SK-N-SH treated with all-trans-retinoic acid at 6 μM for 48 hours (cell line): ENCODE data around the gene TFEB.

Experiments used
- ARNTL ChIP-seq: fragments of 450-650 bp; formaldehyde crosslinking; IDR thresholded peaks from 2 replicates; pipeline ENCODE4 v1.5.0; 2020; ENCODE audit warnings: low read depth, mild to moderate bottlenecking, moderate library complexity, borderline replicate concordance
- CSDC2 ChIP-seq: fragments of 250-450 bp; sonication (Bioruptor Pico); IDR thresholded peaks from 2 replicates; pipeline ENCODE4 v1.5.0; 2020; ENCODE audit warnings: mild to moderate bottlenecking, moderate library complexity
- ISL1 ChIP-seq: fragments of 250-450 bp; sonication (Bioruptor Pico); IDR thresholded peaks from 2 replicates; pipeline ENCODE4 v2.1.2; 2022; ENCODE audit warnings: mild to moderate bottlenecking, moderate library complexity
- RARB ChIP-seq: fragments of 250-450 bp; sonication (Bioruptor Pico); IDR thresholded peaks from 2 replicates; pipeline ENCODE4 v1.8.0; 2021; ENCODE audit warnings: mild to moderate bottlenecking, moderate library complexity
- TCF4 ChIP-seq: fragments of 250-450 bp; sonication (Bioruptor Pico); IDR thresholded peaks from 2 replicates; pipeline ENCODE4 v1.8.0; 2021; ENCODE audit warnings: mild to moderate bottlenecking, moderate library complexity, borderline replicate concordance
- ZFP30 ChIP-seq: fragments of 450-650 bp; formaldehyde crosslinking; IDR thresholded peaks from 2 replicates; pipeline ENCODE4 v1.5.0; 2022; ENCODE audit warnings: mild to moderate bottlenecking, moderate library complexity
- ZNF565 ChIP-seq: fragments of 450-650 bp; formaldehyde crosslinking; conservative IDR thresholded peaks from 2 replicates; pipeline ENCODE4 v1.5.0; 2020; ENCODE audit warnings: low read depth, mild to moderate bottlenecking, moderate library complexity
- ZNF70 ChIP-seq: fragments of 450-650 bp; formaldehyde crosslinking; IDR thresholded peaks from 2 replicates; pipeline ENCODE4 v1.5.0; 2020; ENCODE audit warnings: mild to moderate bottlenecking, moderate library complexity
- TF ChIP-seq, protein P1 (sequence below): fragments of 250-450 bp; sonication (Bioruptor Pico); IDR thresholded peaks from 2 replicates; pipeline ENCODE4 v1.5.1; 2021; ENCODE audit warnings: mild to moderate bottlenecking, moderate library complexity
- TF ChIP-seq, protein P2 (sequence below): fragments of 250-450 bp; sonication (Bioruptor Pico); IDR thresholded peaks from 2 replicates; pipeline ENCODE4 v1.8.0; 2020; ENCODE audit warnings: mild to moderate bottlenecking, moderate library complexity, borderline replicate concordance
- TF ChIP-seq, protein P3 (sequence below): fragments of 250-450 bp; sonication (Bioruptor Pico); IDR thresholded peaks from 2 replicates; pipeline ENCODE4 v1.8.0; 2021; ENCODE audit warnings: low read depth, mild to moderate bottlenecking, moderate library complexity, borderline replicate concordance

DNA sequence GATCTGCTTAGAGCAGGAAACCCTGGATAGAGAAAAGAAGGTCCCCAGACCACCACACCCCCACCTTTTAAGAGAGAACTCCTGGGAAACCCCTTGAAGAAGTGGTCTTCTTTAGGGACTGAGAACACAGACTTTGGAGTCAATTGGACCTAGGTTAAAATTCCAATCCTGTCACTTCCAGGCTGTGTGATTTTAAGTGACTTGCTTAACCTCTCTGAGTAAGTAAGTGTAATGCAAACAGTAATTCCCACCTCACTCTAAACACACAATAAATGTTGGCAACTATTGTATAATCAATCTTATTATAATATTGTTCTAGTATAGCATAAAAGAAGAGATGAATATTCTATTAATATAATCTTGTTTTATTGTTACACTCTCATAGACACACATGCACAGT, 3.3 kb downstream of the TFEB start:
- TF ChIP-seq ARNTL (no peak), ZNF565 (CRISPR knock-in tag) (no peak), TCF4 (no peak), ISL1 (CRISPR knock-in tag) (no peak), RARB (no peak), ZFP30 (CRISPR knock-in tag) (no peak), ZNF70 (no peak), CSDC2 (no peak)
- TF ChIP-seq, protein P1, sequence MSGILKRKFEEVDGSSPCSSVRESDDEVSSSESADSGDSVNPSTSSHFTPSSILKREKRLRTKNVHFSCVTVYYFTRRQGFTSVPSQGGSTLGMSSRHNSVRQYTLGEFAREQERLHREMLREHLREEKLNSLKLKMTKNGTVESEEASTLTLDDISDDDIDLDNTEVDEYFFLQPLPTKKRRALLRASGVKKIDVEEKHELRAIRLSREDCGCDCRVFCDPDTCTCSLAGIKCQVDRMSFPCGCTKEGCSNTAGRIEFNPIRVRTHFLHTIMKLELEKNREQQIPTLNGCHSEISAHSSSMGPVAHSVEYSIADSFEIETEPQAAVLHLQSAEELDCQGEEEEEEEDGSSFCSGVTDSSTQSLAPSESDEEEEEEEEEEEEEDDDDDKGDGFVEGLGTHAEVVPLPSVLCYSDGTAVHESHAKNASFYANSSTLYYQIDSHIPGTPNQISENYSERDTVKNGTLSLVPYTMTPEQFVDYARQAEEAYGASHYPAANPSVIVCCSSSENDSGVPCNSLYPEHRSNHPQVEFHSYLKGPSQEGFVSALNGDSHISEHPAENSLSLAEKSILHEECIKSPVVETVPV (CRISPR knock-in tag): no peak
- TF ChIP-seq, protein P2, sequence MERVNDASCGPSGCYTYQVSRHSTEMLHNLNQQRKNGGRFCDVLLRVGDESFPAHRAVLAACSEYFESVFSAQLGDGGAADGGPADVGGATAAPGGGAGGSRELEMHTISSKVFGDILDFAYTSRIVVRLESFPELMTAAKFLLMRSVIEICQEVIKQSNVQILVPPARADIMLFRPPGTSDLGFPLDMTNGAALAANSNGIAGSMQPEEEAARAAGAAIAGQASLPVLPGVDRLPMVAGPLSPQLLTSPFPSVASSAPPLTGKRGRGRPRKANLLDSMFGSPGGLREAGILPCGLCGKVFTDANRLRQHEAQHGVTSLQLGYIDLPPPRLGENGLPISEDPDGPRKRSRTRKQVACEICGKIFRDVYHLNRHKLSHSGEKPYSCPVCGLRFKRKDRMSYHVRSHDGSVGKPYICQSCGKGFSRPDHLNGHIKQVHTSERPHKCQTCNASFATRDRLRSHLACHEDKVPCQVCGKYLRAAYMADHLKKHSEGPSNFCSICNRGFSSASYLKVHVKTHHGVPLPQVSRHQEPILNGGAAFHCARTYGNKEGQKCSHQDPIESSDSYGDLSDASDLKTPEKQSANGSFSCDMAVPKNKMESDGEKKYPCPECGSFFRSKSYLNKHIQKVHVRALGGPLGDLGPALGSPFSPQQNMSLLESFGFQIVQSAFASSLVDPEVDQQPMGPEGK (CRISPR knock-in tag): no peak
- TF ChIP-seq, protein P3, sequence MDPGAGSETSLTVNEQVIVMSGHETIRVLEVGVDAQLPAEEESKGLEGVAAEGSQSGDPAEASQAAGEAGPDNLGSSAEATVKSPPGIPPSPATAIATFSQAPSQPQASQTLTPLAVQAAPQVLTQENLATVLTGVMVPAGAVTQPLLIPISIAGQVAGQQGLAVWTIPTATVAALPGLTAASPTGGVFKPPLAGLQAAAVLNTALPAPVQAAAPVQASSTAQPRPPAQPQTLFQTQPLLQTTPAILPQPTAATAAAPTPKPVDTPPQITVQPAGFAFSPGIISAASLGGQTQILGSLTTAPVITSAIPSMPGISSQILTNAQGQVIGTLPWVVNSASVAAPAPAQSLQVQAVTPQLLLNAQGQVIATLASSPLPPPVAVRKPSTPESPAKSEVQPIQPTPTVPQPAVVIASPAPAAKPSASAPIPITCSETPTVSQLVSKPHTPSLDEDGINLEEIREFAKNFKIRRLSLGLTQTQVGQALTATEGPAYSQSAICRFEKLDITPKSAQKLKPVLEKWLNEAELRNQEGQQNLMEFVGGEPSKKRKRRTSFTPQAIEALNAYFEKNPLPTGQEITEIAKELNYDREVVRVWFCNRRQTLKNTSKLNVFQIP (CRISPR knock-in tag): no peak
